IMR-90 (cell line): Measurements from ENCODE around the gene SEC23IP.

Experiments
- CTCF ChIP-seq: conservative IDR thresholded peaks from 2 replicates; pipeline ENCODE4 v1.5.1; 2012; ENCODE audit warnings: mild to moderate bottlenecking, low read depth, low read length, improper control_type of control experiment
- POLR2A ChIP-seq: IDR thresholded peaks from 2 replicates; pipeline ENCODE4 v1.6.1; 2012; ENCODE audit warnings: mild to moderate bottlenecking, low read depth, low read length
- USF2 ChIP-seq: fragments of 150-350 bp; IDR thresholded peaks from 2 replicates; pipeline ENCODE4 v1.6.1; 2017; ENCODE audit warnings: mild to moderate bottlenecking, antibody characterized with exemption, low read length, low read depth

GRCh38 chr10:119908166-119908565 is 15.6 kb downstream of the SEC23IP start:
- TF ChIP-seq CTCF (no peak), USF2 (no peak), POLR2A (no peak)
